HG02943 (cell line): ENCODE measurements around the gene ZC2HC1C.

Source experiments
- ATAC-seq: cut with Tn5 transposase; IDR thresholded peaks from one replicate; pipeline ENCODE4 v1.9.1; 2021; ENCODE audit warnings: mild to moderate bottlenecking, low read depth, moderate library complexity; ENCODE audit not compliant: unreplicated experiment

ZC2HC1C gene

GRCh38 chr14:75128596-75128990 is 59.2 kb downstream of the ZC2HC1C start:
- no peak for ATAC-seq
